NOMO-1 (cell line): ENCODE measurements around the gene RERE.
"Not testable (repeated sequence)": the region's sequence is repeated elsewhere in the genome, so short reads cannot be mapped to it uniquely, and the experiment has no call there.

Experiments used
- DNase-seq, 2 experiments: peaks; one replicate each; lab custom pipeline; 2025; ENCODE audit not compliant: unreplicated experiment in 2 of 2; lab: John Stamatoyannopoulos, UW

Gene RERE

GRCh38 chr1:8465692-8466091, 351.7 kb downstream of the RERE start:
- no peak for DNase-seq

DNA sequence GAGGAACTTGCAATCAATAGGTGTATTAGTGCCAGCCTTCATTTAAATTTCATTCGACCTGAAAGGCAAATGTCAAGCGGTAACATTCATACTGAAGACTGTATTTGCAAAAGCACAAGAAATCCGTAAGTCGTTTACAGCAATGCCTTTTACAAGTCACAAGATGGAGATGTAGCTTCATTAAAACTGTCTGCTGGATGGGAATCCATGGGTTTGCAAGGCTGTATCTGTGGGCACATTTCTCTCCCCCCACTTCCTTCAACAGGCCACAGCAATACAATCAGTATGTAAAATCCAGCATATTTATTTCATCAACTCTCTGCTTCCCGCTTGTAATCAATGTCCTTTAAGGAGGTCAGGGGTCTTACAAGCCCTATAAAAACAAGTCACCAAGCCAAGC, 352.4 kb downstream of the RERE start:
- DNase-seq = no peak

DNA sequence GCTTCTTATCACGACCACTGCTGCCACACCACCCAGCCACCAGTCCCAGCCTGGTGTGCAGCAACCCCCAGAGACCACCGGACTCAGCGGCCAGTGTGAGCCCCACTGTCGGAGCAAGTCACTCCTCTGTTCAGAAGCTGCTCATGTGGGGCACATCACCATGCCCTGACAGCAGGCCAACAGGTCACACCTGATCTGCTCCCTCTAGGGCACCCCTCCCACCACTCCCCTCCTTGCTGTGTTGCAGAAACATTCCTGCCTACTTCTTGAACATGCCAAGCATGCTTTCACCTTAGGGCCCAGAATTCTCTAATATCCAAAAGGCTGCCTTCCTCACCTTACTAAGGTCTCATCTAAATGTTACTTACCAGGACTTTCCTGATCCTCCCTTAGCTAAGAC, 353.1 kb downstream of the RERE start:
- DNase-seq = no peak

DNA sequence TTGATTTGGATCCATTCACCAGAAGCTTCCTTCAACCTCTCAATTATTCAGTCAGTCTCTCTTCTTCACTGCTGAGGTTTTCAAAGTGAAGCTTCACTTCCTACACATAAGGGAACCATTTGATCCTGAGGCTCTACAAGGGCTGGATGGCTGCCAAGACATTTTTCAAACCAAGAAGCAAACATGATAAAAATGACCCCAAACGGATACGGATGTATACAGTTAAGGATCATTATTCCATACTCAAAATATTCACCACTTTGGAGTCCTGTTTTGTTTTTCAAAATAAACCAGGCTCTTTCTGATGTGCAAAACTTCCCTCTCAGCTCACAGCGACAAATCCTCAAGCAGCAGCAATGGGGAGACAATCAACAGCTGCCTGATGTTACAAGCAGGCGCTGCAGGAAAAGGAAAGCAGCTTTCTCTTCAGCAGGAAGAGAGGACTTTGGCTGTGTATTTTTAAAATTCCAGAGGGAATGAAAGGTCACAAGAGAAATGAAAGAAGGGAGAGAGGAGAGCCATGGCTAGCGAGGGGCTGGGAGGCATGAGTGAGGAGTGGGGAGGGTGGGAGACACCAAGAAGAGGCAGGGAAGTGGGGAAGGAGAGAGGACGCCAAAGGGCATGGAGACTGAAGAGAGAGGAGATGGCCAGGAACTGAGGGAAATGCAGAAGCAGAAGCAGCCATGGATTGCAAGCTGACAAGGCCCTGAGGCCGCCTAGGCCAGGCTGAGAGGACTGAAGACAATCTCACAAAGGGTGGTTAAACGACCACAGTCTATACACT, 354.1 kb downstream of the RERE start:
- DNase-seq = no peak

GRCh38 chr1:8462371-8462892, 355.0 kb downstream of the RERE start:
- no peak for DNase-seq

- DNase-seq = no peak
Observed at GRCh38 chr1:8461351-8462110, 355.9 kb downstream of the RERE start.

- DNase-seq = no peak
Observed at GRCh38 chr1:8460784-8461183, 356.7 kb downstream of the RERE start.

DNA sequence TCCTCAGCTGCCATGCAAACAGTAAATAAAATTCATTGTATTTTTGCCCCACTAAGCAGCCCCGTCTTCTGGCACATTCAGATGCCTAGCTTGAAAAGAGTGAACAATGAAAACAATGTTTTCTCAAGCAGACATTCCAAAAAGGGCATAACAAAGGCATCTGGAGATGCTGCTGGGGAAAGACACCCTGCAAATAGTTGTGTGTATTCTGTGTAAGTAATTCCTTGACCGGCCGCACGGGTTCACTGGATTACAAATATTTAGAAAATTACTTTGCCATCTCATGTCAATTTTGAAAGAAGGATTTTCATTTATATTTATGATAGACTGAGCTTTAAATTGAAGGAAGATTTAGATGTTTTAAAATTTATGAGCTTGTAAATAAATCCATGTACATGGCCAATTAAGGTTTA, 357.3 kb downstream of the RERE start:
- no peak for DNase-seq

GRCh38 chr1:8458607-8459006, 358.8 kb downstream of the RERE start:
- no peak for DNase-seq

- DNase-seq = peak in 1 of 2 experiments; percentile 48
Observed at GRCh38 chr1:8457760-8458381, 359.6 kb downstream of the RERE start.

DNA sequence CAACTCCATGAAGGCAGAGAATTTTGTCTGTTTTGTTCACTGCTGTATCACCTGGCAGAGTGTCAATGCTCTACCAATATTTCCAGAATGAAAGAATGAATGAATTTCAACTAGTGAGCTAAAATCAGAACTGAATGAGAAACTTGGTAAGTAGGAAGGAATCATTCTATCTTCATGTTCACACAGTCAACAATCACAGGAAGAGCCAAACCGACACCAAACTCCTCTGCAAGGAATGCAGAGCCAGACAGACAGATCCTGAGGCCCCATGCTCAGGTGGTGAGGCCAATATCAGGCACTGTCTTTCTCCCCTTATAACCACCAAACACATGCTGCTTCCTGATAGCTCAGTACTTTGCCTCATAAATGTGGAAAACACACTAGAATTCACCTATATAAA, 360.4 kb downstream of the RERE start:
- no peak for DNase-seq

- no peak for DNase-seq
Observed at GRCh38 chr1:8456308-8456912, 361.0 kb downstream of the RERE start.

DNA sequence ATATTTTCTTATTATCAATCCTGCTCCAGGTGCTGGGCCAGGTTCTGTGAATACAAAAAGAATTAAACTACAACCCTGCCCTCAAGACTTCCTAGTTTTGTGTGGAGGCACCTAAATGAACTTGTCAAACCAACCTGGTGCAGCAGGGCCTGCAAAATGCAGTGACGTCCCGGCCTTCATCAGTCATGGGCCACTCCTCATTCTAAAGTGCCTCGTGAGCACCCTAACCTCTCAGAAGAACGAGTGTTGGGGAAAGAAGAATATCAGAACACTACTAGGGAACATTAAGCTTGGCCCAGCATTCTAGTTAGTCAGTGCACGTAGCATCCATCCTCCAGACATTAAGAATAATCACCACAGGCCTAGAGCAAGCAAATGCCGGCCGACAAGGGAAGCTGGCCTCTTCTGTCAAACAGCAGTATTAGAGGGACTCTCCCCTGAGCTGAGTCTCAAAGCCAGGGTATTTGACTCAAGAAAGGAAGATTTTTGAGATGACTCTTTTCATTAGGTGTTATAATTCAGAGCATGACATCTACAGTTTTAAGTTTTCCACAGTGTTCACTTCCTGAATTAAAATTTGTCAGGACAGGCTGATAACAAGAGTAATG, 361.6 kb downstream of the RERE start:
- no peak for DNase-seq

- DNase-seq = no peak
Observed at GRCh38 chr1:8450312-8450711, 367.1 kb downstream of the RERE start.

- DNase-seq = no peak
Observed at GRCh38 chr1:8448911-8449661, 368.4 kb downstream of the RERE start.

DNA sequence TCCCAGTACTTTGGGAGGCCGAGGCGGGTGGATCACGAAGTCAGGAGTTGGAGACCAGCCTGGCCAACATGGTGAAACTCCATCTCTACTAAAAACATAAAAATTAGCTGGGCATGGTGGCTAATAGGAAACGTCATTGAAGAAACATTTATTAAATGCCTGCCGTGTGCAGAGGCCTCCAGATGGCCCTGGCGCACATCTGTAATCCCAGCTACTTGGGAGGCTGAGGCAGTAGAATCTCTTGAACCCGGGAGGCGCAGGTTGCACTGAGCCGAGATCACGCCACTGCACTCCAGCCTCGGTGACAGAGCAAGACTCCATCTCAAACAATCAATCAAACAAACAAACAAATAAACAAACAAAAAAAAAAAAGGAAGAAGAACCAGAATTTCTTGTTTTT, 368.9 kb downstream of the RERE start:
- not testable (repeated sequence) for DNase-seq

DNA sequence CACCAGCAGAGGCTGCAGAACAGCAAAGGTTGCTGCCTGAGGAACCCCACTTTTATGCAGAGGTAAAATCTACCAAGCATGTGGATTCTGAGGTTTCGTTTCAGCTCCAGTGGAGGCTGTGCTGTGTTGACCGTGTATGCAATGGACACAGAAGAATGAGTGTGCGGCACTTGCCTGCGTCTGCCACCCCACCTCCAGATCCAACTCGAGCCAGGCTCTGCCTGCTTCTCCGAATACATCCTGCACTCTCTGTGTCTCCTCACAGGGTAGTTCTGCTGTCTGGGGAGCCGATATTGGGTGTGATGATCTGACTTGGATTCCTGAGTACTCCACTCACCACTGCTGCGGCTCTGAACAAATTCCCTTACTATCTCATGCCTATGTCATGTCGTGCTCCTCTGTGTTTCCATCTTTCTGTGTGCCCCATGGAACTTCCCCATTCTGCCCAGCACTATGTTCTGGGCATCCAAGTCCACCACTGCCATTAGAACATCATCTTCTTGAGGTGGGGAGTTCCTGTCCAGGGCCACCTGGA, 369.8 kb downstream of the RERE start:
- DNase-seq = no peak

DNA sequence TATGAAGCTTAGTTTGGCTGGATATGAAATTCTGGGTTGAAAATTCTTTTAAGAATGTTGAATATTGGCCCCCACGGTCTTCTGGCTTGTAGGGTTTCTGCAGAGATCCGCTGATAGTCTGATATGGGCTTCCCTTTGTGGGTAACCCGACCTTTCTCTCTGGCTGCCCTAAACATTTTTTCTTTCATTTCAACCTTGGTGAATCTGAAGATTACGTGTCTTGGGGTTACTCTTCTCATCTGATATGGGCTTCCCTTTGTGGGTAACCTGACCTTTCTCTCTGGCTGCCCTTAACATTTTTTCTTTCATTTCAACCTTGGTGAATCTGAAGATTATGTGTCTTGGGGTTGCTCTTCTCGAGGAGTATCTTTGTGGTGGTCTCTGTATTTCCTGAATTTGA, 371.3 kb downstream of the RERE start:
- not testable (repeated sequence) for DNase-seq

DNA sequence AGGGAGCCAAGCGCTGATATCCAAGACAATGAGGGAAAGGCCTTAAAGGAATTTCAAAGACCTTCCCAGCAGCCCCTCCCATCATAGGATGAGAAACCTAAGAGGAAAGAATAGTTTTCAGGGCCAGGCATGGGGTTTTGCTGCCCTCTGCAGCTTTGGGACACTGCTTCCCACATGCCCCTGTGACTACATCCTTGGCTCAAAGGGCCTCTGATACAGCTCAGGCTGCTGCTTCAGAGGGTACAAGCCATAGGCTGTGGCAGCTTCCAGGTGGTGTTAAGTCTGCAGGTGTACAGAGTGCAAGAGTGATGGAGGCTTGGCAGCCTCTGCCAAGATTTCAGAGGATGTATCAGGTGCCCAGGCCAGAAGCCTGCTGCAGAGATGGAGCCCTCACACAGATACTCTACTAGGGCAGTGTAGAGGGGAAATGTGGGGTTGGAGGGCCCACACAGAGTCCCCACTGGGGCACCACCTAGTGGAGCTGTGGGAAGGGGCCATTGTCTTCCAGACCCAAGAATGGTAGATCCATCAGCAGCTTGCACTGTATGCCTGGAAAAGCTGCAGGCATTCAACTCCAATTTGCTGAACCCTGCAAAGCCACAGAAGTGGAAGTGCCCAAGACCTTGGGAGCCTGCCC, 373.8 kb downstream of the RERE start:
- no peak for DNase-seq
